SKM-1 treated with dmso at 0.1 percent for 144 hours (cell line): ENCODE results near the gene CNOT6L.

ENCODE experiments used
- DNase-seq: peaks from one replicate; lab custom pipeline; 2025; ENCODE audit not compliant: unreplicated experiment; lab: John Stamatoyannopoulos, UW

Gene CNOT6L

GRCh38 chr4:77820649-77821561 is 1.7 kb upstream of the CNOT6L start:
- DNase-seq = no peak

- DNase-seq = peak; percentile 85
These were observed 878 bp upstream of the CNOT6L start for GRCh38 chr4:77819843-77820648.

GRCh38 chr4:77819404-77819842 is 255 bp upstream of the CNOT6L start:
- DNase-seq = no peak

GRCh38 chr4:77818073-77818601 is 1.0 kb downstream of the CNOT6L start:
- DNase-seq = peak; percentile 87

- no peak for DNase-seq
These were observed 1.7 kb downstream of the CNOT6L start for GRCh38 chr4:77817304-77818072.

GRCh38 chr4:77816546-77816945 is 2.6 kb downstream of the CNOT6L start:
- no peak for DNase-seq

GRCh38 chr4:77815636-77816035 is 3.5 kb downstream of the CNOT6L start:
- DNase-seq = no peak

- no peak for DNase-seq
These were observed 13.3 kb downstream of the CNOT6L start for GRCh38 chr4:77805840-77806239.

GRCh38 chr4:77804471-77804870 is 14.7 kb downstream of the CNOT6L start:
- DNase-seq = no peak

- no peak for DNase-seq
These were observed 16.8 kb downstream of the CNOT6L start for GRCh38 chr4:77802402-77802801.

GRCh38 chr4:77801260-77801608 is 17.9 kb downstream of the CNOT6L start:
- peak; percentile 46 for DNase-seq

- no peak for DNase-seq
These were observed 18.5 kb downstream of the CNOT6L start for GRCh38 chr4:77800483-77801259.

GRCh38 chr4:77800077-77800476 is 19.1 kb downstream of the CNOT6L start:
- no peak for DNase-seq

GRCh38 chr4:77798385-77798784 is 20.8 kb downstream of the CNOT6L start:
- DNase-seq = no peak

GRCh38 chr4:77797239-77797638 is 21.9 kb downstream of the CNOT6L start:
- DNase-seq = no peak

GRCh38 chr4:77795326-77795725 is 23.8 kb downstream of the CNOT6L start:
- no peak for DNase-seq

GRCh38 chr4:77790146-77790545 is 29.0 kb downstream of the CNOT6L start:
- DNase-seq = no peak

- DNase-seq = no peak
These were observed 30.2 kb downstream of the CNOT6L start for GRCh38 chr4:77788990-77789389.

- DNase-seq = no peak
These were observed 31.2 kb downstream of the CNOT6L start for GRCh38 chr4:77787969-77788368.

GRCh38 chr4:77785669-77786068 is 33.5 kb downstream of the CNOT6L start:
- no peak for DNase-seq
